ENCODE data around the gene ZNF398.

DNA sequence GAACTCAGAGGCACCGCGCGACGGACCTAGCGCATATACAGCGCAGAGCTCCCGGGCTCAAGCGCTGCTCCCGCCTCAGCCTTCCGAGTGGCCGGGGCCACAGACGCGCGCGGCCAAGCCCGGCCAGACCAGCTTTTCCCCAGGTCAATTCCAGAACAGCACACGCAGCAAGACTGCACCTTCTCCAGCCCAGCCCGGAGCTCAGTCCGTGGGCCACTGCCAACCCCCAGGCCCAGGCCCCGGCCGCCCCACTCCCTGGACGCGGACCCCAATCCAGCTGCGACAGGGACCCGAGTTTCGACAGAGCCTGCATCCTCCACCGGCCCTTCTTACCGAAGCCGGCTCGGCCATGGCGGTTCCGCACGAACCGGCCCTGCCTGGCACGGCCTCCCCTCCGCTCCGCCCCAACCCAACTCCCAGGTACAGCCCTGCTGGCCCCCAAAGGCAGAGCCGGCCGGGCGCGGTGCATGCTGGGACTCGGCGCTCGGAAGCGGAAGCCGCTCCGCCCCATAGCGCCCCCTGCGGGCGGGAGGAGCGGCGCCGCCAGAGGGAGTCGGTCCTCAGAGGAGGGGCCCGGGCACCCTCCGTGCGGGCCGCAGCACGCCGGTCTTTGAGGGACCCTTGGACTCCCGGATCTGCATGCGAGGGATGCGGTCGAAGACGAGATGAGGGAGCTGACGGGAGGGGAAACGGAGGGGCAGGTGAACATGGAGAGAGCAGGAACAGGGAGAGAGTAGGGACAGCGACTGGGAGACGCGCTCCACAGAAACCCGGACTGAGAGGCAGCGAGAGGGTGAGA, 21.2 kb upstream of the ZNF398 start, which contains the start of gene ZNF425:
- TF ChIP-seq POLR2A (IDR thresholded peaks at IDR 0.05) = peak; percentile 85
- TF ChIP-seq, protein P1, sequence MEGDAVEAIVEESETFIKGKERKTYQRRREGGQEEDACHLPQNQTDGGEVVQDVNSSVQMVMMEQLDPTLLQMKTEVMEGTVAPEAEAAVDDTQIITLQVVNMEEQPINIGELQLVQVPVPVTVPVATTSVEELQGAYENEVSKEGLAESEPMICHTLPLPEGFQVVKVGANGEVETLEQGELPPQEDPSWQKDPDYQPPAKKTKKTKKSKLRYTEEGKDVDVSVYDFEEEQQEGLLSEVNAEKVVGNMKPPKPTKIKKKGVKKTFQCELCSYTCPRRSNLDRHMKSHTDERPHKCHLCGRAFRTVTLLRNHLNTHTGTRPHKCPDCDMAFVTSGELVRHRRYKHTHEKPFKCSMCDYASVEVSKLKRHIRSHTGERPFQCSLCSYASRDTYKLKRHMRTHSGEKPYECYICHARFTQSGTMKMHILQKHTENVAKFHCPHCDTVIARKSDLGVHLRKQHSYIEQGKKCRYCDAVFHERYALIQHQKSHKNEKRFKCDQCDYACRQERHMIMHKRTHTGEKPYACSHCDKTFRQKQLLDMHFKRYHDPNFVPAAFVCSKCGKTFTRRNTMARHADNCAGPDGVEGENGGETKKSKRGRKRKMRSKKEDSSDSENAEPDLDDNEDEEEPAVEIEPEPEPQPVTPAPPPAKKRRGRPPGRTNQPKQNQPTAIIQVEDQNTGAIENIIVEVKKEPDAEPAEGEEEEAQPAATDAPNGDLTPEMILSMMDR (IDR thresholded peaks at IDR 0.05) = peak; percentile 94 to 99 (median 99)
